Activated naive CD8-positive, alpha-beta T cell treated with anti-CD3 and anti-CD28 coated beads, Interleukin-2, amount 50 U/mL, for 16 hours (primary cell): ENCODE data around the gene PSMD1.

Experiments used
- DNase-seq: peaks from one replicate; pipeline ENCODE4 v3.0.0-alpha.2; 2020; ENCODE audit warnings: low read depth, low spot score

Gene PSMD1

DNA sequence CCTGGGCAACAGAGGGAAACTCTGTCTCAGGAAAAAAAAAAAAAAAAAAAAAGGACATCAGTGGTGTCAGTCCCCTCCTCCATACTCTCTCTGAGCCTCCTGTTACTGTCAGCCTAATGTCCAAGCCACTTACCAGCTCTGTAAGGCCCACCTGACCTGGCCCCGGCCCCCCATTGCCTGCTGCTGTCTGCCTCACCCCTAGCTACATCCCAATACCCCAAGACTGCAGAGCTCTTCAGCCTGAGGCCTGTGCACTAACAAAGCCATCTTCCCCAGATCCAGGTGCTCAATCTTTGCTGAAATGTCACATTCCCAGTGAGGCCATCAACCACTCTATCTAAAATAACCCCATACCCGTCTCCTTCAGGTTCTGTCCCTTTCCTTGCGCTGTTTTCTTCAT, 147.5 kb downstream of the PSMD1 start:
- no peak for DNase-seq

GRCh38 chr2:231204581-231204980, 147.9 kb downstream of the PSMD1 start:
- DNase-seq, result no peak

DNA sequence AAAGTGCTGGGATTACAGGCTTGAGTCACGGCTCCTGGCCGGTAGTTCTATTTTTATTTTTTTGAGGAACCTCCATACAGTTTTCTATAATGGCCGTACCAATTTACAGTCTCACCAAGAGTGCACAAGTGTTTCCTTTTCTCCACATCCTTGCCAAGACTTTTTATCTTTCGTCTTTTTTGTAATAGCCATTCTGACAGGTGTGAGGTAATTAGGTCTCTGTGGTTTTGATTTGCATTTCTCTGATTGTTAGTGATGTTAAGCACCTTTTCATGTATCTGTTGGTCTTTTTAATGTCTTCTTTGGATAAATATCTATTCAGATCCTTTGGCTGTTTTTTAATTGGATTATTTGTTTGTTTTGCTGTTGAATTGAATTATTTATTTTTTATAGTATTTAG, 151.1 kb downstream of the PSMD1 start:
- no peak for DNase-seq

DNA sequence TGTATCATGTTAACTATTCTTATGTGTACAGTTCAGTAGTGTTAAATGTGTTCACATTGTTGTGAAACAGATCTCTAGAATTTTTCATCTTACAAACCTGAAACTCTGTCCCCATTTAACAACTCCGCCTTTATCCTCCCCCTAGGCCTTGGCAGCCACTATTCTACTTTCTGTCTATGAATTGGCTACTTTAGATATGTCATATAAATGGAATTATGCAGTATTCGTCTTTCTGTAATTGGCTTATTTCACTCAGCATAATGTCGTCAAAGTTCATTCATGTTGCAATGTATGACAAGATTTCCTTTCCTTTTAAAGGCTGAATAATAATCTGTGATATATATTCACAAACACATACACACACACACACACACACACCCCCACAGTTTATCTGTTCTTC, 154.1 kb downstream of the PSMD1 start:
- DNase-seq, result no peak

DNA sequence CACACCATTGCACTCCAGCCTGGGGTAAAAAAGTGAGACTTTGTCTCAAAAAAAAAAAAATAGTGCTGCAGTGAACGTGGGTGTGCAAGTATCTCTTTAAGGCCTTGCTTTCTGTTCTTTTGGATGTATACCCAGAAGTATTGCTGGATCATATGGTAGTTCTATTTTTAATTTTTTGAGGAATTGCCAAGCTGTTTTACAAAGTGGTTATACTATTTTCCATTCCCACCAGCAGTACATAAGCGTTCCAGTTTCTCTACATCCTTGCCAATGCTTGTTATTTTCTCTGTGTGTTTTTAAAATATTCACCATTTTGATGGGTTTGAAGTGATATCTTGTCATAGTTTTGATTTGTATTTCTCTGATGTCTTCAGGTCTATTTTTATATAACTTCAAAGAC, 154.8 kb downstream of the PSMD1 start:
- no peak for DNase-seq

- no peak for DNase-seq
Measured at GRCh38 chr2:231212329-231212845, 155.7 kb downstream of the PSMD1 start.

- no peak for DNase-seq
Measured at GRCh38 chr2:231213931-231214642, 157.4 kb downstream of the PSMD1 start.

DNA sequence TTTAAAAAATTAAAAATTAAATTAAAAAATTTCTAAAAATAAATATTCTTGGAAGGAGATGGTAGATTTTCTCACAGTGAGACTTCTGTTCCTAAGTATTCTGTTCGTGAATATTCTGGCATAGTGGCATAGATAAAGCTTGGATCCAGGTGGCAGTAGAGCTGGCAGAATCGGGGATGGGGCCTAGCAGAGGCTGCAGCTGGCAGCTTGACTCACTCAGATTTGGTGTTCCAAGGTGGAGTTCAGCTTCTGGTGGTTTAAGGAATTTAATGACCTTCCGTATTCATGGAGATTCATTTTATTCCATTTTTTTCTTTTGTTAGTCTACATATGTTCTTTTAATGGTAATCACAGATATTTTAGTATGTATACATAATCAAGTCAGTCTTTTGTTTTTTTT, 161.7 kb downstream of the PSMD1 start:
- DNase-seq, result no peak

- no peak for DNase-seq
Measured at GRCh38 chr2:231219289-231219688, 162.6 kb downstream of the PSMD1 start.

DNA sequence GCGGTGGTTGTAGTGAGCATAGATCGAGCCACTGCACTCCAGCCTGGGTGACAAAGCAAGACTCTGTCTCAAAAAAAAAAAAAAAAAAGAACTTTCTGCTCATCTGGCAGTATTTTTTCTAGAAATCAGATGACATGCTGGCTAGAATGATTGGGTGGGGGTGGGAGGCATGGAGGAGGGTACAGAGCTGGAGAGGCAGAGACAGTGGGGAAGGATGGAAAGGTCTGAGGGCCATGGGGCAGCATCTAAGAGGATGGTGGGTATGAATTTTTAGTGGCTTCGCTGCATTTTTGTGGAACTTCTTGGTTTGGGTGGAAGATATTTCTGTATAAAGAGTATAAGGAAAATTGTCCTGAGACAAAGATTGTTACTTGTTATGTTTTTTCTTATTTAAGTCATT, 165.1 kb downstream of the PSMD1 start:
- no peak for DNase-seq
